Measurements from ENCODE around the gene DPYSL5. TPM values are rescaled to one million over a fixed set of nuclear protein-coding genes. Genes with fewer than 3 reads are reported as not detected.
"Not testable (repeated sequence)": the region's sequence is repeated elsewhere in the genome, so short reads cannot be mapped to it uniquely, and the experiment has no call there.

The DPYSL5 gene, protein sequence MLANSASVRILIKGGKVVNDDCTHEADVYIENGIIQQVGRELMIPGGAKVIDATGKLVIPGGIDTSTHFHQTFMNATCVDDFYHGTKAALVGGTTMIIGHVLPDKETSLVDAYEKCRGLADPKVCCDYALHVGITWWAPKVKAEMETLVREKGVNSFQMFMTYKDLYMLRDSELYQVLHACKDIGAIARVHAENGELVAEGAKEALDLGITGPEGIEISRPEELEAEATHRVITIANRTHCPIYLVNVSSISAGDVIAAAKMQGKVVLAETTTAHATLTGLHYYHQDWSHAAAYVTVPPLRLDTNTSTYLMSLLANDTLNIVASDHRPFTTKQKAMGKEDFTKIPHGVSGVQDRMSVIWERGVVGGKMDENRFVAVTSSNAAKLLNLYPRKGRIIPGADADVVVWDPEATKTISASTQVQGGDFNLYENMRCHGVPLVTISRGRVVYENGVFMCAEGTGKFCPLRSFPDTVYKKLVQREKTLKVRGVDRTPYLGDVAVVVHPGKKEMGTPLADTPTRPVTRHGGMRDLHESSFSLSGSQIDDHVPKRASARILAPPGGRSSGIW
- total RNA-seq, result 0.19 TPM
- long read RNA-seq, result 0 reads

DNA sequence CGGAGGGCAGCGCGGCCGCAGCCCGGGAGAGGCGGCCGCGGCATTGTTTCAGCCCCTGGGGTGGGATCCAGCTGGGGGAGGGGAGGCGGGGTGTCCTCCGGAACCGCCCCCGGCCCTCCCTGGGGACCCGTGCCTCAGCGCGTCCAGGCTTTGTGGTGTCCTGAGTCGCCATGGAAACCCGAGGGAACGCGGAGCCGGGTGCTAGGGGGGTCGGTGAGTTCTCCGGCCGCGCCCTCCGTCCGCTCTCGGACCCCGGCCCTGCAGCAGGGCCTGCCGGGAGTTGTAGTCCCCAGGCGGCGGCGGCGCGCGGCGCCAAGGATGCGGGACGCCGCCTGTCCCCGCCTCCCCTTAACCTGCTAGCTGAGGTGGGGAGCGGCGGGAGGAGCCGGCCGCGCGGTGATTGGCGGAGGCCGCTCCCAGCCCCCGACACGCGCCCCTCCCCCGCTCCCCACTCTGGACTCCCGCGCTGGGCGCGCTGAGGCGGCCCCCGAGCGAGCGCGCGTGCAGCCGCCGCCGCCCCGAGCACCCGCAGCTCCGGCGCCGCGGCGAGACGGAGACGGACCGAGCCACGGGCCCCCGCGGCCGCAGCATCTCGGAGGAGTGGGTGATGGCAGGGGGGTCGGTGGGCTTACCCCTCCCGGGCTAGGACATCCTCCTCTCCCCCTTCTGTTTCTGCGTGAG, at the start of gene DPYSL5:
TSS of gene DPYSL5 (plus strand) at position 478 of the 681 bp plus-strand sequence. CDS start 50,368 bp downstream, outside the sequence.
- no peak for DNase-seq (ENCODE audit: low spot score)
- intact Hi-C loops (cut with DNase I), result loop anchor here (2.0 to 5.0 kb wide), 3 partner anchors 75 to 170 kb away; no protein-coding TSS in a partner anchor

DNA sequence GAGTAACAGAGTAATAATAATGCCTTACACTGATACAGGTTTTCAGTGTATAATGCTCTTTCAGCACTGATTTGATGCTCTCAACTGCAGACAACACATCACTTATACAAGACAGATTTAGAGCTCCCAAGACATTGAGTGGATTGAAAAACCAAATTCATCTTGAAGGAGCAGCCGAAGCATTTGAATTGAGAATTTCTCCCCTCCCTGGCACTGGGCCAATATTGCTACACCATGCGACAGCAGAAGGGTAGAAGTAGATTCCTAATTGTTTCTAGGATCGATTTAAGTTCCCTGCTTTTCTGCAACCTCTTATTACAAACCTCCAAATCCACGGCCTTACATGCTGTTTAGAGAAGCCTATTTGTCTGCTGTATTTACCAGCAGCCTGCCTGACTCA, 46.6 kb upstream of the DPYSL5 start:
- intact Hi-C loops (cut with DNase I), result no loop called here
- no peak for DNase-seq (ENCODE audit: low spot score)

DNA sequence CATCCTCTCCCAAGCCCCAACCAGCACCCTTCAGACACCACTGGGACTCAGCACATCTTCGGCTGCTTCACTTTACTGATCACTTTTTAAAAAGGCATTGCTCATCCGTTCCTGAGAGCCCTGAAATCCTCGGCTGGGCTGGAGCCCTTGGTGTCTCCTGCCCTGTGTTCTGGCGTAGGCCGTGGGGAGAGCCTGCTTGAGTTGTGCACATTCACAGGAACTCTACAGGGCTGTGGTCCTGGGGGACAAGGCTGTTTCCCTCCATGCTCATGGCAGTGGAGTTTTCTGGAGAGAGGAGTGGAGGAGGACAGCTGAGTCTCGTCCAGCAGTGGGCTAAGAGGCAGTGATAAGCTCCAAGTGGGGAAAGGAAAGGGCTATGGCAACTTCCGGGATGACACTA, 46.1 kb upstream of the DPYSL5 start:
- no peak for DNase-seq (ENCODE audit: low spot score)
- intact Hi-C loops (cut with DNase I), result no loop called here

DNA sequence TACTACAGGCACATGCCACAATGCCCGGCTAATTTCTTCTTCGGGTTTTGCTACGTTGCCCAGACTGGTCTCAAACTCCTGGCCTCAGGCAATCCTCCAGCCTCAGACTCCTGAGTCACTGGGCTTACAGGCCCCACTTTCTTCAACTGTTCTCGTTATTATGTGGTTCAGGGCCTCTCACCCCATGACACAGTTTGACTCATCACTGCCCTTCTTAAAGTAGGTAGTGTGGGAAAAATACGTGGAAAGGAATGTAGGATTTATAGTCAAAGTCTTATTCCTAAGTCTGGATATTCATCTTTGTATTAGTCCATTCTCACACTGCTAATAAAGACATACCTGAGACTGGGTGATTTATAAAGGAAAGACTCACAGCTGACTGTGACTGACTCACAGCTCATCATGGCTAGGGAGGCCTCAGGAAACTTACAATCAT, 42.7 kb upstream of the DPYSL5 start:
- no peak for DNase-seq (ENCODE audit: low spot score)
- intact Hi-C loops (cut with DNase I), result no loop called here

DNA sequence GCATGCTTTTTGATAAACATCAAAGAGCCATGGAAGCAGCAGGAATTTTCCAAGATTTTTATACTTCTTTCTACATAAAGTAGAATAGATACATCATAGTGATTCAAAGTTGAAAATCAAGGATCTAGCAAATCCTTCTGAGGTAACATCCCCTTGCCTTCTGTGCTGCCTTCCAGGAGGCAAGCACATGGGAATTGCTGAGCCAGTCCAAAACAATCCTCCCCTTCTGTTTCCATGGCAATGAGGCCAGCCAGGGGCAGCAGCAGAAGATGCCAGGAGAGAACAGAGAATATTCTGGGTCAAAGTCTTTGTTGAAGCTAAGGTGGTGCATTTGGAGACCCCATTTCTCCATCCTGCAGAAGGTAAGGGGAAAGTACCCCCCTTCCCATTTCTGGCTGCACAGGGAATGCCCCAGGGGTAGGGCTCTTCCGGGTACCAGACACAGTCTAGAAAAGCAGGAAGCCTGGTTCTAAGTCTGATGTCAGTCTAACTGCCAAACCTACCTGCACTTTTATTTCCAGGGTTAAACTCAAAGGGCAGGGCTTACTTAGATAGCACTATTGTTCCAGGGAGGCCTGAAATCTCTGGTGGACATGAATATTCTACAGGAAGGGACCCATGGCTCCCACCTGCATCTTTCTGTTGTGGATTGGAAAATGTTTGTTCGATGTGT, 40.0 kb upstream of the DPYSL5 start:
- intact Hi-C loops (cut with DNase I), result no loop called here

DNA sequence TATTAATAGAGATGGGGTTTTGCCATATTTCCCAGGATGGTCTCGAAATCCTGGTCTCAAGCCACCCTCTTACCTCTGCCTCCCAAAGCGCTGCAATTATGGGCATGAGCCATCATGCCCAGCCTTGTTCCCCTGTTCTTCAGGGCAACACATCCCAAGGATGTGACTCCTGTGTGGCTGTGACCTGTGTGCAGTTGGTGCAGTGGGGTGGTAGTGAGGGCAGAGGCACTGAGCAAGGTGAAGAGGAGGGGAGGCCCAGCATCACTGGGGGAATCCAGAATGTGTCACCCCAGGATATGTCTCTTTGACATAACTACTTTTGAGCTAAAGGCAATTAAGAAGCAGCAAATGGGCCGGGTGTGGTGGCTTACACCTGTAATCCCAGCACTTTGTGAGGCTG, 38.7 kb upstream of the DPYSL5 start:
- no peak for DNase-seq (ENCODE audit: low spot score)
- intact Hi-C loops (cut with DNase I), result no loop called here

More for the DNA sequence above, 40.0 kb upstream of the DPYSL5 start:
- DNase-seq (ENCODE audit: low spot score), result no peak

DNA sequence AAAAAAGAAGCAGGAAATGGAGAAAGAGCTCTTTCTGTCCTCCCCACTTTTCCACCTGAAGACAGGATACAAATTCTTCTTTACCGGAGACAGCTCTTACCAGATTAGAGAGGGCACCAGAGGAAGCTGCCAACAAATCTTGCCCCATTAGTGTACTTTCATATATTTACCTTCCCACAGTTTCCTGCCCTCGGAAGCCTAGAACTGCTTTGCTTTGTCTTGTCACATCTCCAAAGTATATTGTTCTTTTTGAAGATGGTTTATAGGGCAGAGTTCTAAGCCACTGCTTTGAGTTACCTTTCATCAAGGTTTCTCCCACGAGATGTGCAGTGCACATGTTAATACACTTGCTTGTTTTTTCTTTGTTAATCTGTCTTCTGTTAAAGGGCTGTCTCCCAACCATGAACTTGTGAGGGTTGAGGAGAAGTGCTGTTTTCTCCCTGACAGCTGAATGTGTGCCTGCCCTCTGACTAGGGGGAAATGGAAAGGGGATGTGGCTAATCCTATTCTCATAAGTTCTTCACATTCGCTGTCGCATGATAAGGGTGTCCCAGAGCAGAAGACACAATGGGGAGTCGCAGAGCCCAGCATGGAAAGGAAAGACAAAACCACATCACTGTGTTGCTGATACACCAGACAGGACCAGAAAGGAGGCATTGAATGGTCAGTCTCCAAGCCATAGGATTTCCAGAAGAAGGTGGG, 37.9 kb upstream of the DPYSL5 start:
- no peak for DNase-seq (ENCODE audit: low spot score)
- intact Hi-C loops (cut with DNase I), result no loop called here

DNA sequence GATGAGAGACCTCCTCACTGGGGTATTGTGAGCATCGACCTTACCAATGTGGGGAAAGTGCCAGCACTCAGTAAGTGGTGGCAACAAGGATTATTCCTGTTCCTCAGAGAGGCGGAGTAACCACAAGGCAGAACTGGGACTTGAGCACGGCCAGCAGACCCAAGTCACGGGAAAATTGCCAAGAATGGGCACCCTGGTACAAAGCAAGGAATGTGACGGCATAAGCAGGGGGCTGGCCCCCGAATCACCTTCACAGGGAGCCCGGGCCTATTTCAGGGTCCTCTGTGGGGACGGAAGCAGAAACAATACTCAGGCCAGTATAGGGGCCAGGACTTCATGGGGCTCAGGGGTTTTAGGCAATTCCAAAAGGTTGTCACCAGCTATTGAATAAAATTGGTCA, 36.7 kb upstream of the DPYSL5 start:
- DNase-seq (ENCODE audit: low spot score), result no peak
- intact Hi-C loops (cut with DNase I), result no loop called here

DNA sequence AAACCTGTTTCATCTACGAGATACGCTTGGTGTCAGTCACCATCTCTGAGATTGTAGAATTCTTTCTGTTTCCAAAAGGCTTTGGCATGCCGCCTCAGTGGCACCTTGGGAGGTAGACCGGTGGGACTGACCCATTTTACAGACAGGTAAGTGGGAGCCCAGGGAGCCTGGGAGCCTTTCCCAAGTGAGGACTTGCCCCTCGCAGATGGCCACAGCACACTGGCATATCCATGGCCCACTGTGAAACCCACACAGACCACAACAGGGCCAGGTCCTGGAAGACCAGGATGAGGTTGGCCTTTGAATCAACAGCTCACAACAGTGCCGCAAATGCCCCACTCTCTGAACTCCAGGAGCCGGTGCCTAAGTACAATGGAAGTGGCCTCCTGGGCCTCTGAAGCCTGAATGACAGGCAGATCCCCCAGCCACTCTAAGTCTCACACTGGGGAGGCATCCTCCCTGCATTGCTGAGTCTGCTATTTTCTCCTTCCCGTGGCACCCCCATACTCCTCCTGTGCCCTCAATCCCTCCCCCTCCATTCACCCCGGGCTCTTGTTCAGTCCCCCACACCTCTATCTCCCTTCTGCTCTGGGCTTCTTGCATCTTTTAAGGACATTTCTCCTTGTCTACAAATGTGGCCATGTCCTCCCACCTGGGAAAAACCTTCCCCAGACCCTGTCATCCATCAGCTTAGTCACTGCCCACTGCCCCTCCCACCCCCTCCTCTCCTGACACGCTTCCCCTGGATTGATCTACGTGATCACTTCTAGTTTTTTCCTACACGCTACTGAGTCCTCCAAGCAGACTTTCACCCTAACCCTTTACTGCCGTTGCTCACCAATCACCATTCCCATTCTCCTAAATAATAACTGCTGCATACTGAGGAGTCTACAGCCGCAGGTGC, 35.9 kb upstream of the DPYSL5 start:
- no peak for DNase-seq (ENCODE audit: low spot score)

DNA sequence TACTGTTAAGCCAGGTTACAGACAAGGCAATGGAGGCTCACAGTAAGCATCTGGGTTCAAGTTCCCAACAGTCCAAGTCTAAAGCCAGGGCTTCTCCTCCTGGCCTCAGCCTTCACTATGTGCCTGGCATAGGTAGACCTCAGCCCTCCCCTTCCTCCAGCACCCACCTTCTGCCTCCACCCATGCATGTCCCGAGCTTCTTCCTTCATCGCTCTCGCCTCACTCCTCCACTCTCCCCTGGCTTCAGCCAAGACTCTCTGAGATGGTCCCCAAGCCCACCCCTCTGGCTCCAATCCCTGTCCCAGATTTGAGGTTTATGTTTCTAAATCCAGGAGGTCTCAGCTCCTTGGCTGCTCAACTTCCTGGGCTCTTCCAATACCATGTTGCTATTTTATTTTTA, 35.2 kb upstream of the DPYSL5 start:
- no peak for DNase-seq (ENCODE audit: low spot score)
- intact Hi-C loops (cut with DNase I), result no loop called here

More for the DNA sequence above, 35.9 kb upstream of the DPYSL5 start:
- intact Hi-C loops (cut with DNase I), result no loop called here

DNA sequence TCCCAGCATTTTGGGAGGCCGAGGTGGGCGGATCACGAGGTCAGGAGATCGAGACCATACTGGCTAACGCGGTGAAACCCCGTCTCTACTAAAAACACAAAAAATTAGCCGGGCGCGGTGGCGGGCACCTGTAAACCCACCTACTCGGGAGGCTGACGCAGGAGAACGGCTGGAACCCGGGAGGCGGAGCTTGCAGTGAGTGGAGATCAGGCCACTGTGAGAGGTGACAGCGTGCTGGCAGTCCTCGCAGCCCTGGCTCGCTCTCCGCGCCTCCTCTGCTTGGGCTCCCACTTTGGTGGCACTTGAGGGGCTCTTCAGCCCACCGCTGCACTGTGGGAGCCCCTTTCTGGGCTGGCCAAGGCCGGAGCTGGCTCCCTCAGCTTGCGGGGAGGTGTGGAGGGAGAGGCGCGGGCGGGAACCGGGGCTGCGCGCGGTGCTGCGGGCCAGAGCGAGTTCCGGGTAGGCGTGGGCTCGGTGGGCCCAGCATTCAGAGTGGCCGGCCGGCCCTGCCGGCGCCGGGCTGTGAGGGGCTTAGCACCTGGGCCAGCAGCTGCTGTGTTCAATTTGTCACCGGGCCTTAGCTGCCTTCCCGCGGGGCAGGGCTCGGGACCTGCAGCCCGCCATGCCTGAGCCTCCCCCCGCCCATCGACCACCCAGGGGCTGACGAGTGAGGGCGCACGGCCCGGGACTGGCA, 33.7 kb upstream of the DPYSL5 start:
- intact Hi-C loops (cut with DNase I); DNase-seq (ENCODE audit: low spot score): not testable (repeated sequence)

DNA sequence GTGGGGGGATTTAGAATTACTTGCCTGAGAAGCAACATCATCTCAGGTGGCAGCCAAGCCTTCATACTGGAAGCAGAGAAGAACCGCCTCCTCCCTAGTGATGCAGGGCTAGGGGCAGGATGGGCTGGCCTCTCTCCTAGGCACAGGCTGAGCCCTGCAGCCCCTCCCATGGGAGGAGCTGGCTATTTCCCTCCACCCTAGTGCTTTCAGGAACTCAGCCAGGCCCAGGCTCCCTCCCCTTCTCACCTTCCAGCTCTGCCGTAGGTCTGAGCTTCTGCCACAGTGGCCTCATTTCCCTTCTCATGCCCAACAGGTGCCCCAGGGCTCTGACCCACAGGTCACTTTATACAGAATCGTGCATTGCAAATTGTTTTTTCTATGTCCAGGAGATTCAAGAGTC, 31.0 kb upstream of the DPYSL5 start:
- no peak for DNase-seq (ENCODE audit: low spot score)
- intact Hi-C loops (cut with DNase I), result no loop called here

DNA sequence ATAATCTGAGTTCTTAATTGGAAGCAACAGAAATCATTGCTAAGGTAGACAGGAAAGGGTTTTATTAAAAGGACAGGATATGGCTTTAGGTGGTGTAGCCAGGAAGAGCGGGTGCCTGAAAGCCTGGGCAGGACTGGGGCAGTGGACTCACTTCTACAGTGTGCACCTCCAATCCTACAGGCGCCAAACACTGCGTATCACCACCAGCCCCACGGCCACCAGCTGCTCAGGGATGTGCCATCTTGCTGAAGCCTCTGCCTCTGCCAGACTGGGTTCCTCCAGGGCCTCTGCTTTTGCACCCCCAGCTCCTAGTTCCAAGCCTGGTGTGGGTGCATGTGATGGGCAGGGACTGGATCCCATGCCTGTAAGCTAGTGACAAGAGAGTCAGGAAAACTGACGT, 29.7 kb upstream of the DPYSL5 start:
- intact Hi-C loops (cut with DNase I), result no loop called here
- no peak for DNase-seq (ENCODE audit: low spot score)

DNA sequence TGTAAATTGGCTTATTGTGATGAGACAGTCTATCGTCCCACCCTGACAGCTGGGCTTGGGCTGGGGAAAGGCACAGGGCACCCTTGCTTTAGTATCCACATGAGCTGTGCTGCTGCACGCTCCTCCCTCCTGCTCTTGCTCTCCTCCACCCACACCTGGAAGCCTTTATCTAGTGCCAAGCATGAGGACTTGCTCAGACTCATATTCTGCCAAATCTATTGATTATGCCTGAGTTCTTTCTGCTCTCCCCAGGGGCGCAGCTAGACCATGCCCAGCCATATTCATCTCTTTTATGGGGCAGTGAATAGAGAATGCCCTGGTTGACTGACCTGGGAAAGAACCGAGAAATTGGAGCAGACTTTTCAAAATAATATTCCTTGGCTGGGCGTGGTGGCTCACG, 29.0 kb upstream of the DPYSL5 start:
- no peak for DNase-seq (ENCODE audit: low spot score)
- intact Hi-C loops (cut with DNase I), result no loop called here

DNA sequence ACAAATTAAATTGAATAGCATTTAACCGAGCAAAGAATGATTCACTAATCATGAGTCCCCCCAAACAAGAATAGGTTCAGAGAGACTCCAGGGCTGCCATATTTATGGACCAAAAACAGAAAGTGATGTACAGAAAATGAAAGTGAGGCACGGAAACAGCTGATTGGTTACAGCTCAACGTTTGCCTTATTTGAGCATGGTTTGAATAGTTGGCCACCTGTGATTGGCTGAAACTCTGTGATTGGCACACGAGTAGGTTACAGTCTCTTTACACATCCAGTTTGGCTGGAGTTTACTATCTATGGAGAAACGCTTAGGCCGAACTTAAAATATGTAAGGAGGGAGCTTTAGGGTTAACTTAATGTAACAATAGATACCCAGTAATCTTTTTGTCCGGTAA, 27.0 kb upstream of the DPYSL5 start:
- intact Hi-C loops (cut with DNase I), result no loop called here
- DNase-seq (ENCODE audit: low spot score), result no peak

DNA sequence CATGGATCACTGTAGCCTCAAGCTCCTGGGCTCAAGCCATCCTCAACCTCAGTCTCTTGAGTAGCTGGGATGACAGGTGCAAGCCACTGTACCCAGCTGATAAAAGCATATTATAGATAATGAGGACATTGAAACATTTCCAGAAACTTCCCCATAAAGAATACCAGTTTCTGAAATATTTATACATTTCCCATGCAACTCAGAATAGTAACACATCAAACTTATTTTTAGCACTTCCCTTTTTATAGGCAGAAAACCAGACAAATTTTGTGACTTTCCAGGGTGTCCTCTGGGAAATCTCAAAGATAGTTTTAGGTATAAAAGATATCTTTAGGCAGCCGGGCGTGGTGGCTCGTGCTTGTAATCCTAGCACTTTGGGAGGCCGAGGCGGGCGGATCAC, 25.1 kb upstream of the DPYSL5 start:
- intact Hi-C loops (cut with DNase I), result no loop called here
- no peak for DNase-seq (ENCODE audit: low spot score)

DNA sequence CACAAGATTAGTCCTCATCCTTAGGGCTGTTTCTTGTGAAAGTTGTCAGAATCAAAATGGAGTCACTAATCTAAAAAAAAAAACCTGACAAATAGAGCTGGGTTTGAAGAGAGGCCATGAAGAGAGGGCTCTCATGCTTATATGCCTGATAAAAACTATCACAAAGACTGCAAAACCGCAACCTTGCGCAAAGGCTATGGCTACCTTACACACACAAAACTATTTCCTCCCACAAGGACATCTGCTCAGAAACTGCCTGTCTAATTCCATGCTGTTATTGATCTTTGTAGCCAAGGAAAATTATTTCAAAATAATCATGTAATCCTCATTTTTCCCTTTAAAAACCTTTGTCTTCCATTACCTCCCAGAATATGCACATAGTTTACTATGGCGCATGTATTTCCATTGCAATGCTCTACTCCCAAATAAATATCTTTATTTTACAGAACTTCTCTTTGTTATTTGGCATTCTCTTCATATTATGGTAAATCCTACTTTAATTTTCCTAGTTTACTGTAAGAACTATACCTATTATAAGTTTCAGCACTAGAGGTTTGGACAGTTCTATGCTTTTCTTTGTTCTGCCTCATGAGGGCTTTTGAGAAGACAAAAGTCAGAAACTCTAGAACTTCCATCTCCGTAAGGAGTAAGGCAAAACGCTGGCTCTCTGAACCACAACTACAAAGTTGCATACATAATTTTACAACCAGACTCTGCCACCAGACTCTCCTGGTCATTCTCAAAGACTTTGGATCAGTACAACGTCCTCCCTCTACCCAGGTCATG, 9.6 kb upstream of the DPYSL5 start:
- no peak for DNase-seq (ENCODE audit: low spot score)
- intact Hi-C loops (cut with DNase I), result no loop called here
